ENCODE measurements around the gene SSX4B.
"Not testable (repeated sequence)": the region's sequence is repeated elsewhere in the genome, so short reads cannot be mapped to it uniquely, and the experiment has no call there.

Gene SSX4B, protein sequence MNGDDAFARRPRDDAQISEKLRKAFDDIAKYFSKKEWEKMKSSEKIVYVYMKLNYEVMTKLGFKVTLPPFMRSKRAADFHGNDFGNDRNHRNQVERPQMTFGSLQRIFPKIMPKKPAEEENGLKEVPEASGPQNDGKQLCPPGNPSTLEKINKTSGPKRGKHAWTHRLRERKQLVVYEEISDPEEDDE

GRCh38 chrX:48411860-48412259 is at the start of gene SSX4B:
SSX4B (minus strand) TSS chrX:48411960; CDS start chrX:48411372, 588 bp downstream.
- not testable (repeated sequence) for FAIRE-seq; DNase-seq (ENCODE audit: insufficient read length, low spot score)

DNA sequence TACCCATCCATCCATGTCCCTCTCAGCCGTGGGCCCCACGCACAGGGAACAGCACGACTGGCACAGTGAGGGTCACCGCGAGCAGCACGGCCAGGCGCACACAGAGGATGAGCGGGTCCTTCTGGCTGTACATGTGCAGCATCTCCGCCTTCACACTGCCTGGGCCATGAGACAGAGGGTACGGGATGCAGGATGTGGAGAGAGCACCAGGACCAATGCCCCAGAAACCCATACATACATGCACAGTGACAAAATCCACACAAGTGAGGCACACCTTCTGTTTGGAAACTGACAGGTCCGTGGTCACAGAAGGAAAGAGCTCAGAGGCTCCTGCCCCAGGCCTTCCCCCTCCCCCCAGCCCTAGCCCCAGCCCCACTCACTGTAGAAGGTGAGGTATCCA is 48.8 kb upstream of the SSX4B start:
- DNase-seq (ENCODE audit: insufficient read length, low spot score) (no peak), FAIRE-seq (no peak)

DNA sequence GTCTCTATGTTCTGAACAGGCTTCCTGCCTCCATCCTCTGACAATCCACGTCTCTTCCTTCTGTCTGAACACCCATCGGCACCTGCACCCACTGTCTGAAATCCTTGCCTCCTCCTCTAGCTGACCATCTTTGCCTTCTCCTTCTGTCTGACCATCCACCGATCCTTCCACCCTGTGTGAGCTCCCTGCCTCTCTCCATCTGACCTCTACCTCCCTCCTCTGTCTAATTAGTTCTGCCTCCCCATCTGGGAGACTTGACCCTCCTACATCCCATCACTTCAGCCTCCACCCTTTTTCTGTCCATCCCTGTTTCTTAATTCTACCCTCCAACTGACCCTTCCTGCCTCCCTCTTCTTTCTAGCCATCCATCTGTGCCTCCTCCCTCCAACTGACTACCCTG is 48.3 kb upstream of the SSX4B start:
- no peak for DNase-seq (ENCODE audit: insufficient read length, low spot score)
- no peak for FAIRE-seq

DNA sequence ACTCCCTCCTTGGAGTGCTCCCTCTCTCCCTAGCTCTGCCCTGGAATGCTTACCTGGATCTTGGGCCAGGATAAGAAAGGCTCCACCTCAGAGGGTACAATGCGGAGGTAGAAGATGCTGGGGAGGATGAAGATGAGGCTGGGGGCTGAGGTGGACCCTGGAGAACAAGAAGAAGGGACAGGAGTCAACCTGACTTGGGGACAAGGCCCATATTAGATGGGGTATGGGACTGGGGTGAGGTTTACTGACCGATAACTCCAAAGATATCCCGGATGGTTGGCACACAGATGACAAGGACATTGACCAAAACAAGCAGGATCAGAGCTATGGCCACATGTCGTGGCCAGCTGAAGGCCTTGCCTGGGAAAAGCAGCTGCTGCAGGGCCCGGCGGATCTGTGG is 47.7 kb upstream of the SSX4B start:
- FAIRE-seq (no peak), DNase-seq (ENCODE audit: insufficient read length, low spot score) (no peak)

DNA sequence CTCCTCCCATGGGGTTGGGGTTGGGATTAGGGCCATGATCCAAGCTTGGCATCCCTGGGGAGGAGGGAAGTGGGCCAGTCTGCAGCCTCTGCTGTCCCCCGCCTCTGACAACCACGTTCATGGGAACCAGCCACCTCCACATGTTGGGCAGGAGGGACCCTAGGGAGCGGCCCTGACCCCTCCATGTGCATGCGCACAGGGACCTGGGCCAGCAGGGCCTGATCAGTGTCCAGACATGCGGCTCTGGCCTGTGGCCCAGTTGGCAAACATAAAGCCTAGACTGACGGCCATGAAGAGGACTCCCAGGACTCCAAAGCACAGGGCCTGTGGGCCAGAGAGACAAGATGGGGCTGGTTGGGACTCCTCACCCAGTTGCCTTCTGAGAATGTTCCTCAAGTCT is 47.0 kb upstream of the SSX4B start:
- FAIRE-seq, result no peak

DNA sequence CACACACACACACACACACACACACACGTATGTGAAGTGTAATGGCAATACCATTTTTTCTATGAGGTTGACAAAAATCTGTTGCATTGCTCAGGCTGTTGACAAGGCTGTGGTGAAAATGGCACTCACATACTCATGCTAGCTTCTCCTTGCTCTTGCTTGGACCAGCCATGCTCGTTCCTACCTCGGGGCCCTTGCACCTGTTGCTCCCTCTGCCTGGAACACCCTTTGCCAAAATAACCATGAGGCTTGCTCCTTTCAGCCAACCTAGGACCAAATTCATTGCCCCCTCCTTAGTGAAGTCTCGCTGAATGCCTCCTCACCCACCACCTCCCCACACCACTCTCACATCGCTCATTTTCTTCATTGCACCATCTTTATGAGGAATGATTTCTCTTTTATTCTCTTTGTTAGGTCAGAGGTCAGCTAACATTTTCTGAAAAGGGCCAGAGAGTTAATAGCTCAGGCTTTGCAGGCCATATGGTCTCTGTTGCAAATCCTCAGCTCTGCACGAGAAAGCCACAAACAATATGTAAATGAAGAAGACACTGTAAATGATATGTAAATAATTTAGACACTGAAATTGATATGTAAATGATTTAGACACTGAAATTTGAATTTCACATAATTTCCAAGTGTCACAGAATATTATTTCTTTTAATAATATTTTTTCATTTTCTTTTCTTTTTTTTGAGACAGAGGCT is 45.0 kb upstream of the SSX4B start:
- FAIRE-seq, result no peak
- DNase-seq (ENCODE audit: insufficient read length, low spot score), result no peak

More for the DNA sequence above, 47.0 kb upstream of the SSX4B start:
- no peak for DNase-seq (ENCODE audit: insufficient read length, low spot score)

GRCh38 chrX:48451708-48452107 is 39.9 kb upstream of the SSX4B start:
- no peak for DNase-seq (ENCODE audit: insufficient read length, low spot score)
- FAIRE-seq, result no peak

DNA sequence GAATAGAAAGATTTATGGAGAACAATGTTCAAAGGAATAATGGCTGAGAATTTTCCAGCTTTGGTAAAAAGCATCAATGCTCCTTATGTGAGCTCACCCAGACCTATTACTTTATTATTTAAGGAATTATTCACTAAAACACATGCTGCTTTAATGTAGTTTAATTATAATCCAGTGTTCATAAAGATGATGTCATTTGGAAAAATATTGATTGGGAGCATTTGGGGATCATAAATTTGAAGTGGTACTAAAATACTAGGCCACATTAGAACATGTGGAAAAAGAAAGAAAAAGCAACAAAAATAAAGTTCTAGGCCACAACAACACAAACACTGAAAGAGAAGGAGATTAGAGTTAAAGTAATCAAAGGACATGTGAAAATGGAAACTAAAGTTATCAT is 38.3 kb upstream of the SSX4B start:
- FAIRE-seq, result no peak
- DNase-seq (ENCODE audit: insufficient read length, low spot score), result no peak

GRCh38 chrX:48447201-48447600 is 35.4 kb upstream of the SSX4B start:
- not testable (repeated sequence) for FAIRE-seq; DNase-seq (ENCODE audit: insufficient read length, low spot score)

DNA sequence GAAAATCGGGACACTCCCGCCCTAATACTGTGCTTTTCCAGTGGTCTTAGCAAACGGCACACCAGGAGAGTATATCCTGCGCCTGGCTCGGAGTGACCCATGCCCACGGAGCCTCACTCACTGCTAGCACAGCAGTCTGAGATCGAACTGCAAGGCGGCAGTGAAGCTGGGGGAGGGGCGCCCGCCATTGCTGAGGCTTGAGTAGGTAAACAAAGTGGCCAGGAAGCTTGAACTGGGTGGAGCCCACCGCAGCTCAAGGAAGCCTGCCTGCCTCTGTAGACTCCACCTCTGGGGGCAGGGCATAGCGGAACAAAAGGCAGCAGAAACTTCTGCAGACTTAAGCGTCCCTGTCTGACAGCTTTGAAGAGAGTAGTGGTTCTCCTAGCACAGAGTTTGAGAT is 22.0 kb upstream of the SSX4B start:
- not testable (repeated sequence) for DNase-seq (ENCODE audit: insufficient read length, low spot score); FAIRE-seq

DNA sequence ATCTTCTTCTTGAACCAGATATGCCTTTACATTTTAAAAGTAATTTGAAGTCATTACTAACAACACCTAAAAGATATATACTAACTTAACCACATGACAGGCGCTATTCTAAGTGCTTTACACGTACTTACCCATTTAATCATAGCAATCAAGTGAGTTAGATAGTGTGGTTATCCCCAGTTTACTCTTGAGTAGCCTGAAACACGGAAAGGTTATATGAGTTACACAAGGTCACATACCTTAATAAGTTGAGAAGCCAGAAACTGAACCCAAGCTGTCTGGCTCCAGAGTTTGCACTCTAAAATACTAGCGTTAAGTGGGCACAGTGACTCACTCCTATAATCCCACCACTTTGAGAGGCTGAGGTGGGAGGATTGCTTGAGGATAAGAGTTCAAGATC is 18.4 kb upstream of the SSX4B start:
- not testable (repeated sequence) for FAIRE-seq

GRCh38 chrX:48429606-48430005 is 17.8 kb upstream of the SSX4B start:
- FAIRE-seq; DNase-seq (ENCODE audit: insufficient read length, low spot score): not testable (repeated sequence)

More for the DNA sequence above, 18.4 kb upstream of the SSX4B start:
- not testable (repeated sequence) for DNase-seq (ENCODE audit: insufficient read length, low spot score)

- not testable (repeated sequence) for FAIRE-seq; DNase-seq (ENCODE audit: insufficient read length, low spot score)
Measured at GRCh38 chrX:48427027-48427716, 15.4 kb upstream of the SSX4B start.

DNA sequence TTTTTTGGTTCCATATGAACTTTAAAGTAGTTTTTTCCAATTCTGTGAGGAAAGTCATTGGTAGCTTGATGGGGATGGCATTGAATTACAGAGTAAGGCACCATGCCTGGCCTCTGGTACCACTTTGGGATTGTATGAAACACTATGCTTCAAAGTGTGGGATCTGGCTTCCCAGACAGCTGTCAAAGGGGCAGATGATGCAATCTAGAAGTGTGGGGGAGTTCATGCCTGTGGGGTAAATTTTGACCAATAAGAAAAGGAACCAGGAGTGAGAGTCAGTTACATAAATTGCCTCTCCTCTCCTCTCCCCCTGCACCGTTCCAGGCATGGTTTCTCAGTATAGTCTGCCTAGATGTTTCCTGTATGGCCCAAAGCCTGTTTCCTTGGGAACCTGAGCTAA is 13.9 kb downstream of the SSX4B start:
- not testable (repeated sequence) for FAIRE-seq; DNase-seq (ENCODE audit: insufficient read length, low spot score)

- FAIRE-seq, result not testable (repeated sequence)
Measured at GRCh38 chrX:48396931-48397330, 14.8 kb downstream of the SSX4B start.

DNA sequence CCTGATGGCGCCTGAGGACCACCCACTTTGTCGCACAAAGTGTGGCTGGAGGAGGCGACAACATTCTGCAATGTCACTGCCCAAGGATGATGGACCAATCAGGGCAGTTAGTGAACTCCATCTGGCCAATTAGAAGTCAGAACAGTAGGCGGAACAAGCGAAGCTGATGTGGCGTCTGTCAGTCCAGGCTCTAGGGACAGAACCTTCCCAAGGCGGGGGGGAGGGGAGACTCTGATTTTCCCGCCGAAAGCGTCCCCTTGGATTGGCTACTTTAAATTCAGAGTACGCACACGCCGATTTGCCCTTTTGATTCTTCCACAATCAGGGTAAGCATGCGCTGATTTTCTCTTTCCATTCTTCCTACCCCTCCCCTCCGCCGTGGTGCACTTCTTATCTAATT is 28.5 kb downstream of the SSX4B start, which contains the start of gene SSX4:
Gene SSX4, plus strand, starts transcription at position 301 of the 400 bp plus-strand sequence. CDS start 515 bp downstream, outside the sequence.
- FAIRE-seq, result not testable (repeated sequence)

More at GRCh38 chrX:48396931-48397330, 14.8 kb downstream of the SSX4B start:
- DNase-seq (ENCODE audit: insufficient read length, low spot score), result not testable (repeated sequence)

DNA sequence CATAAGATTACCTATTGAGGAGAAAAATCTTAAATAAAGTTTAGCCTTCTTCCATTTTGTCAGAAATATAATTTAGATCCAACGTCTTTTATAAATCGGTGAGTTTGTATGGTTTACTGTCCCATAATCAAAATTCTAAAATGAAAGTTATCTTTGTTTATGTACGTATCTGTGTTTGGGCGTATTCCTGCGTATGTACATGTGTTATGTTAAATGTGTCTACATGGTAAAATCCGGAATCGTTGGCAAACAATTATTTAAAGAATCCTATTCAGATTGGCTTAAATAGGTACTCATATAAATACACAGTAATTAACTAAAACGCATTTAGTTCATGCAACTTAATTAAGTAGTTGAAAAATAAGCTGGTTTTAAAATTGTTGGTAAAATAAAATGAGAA is 41.4 kb downstream of the SSX4B start:
- FAIRE-seq; DNase-seq (ENCODE audit: insufficient read length, low spot score): not testable (repeated sequence)

More for the DNA sequence above, 28.5 kb downstream of the SSX4B start, which contains the start of gene SSX4:
- not testable (repeated sequence) for DNase-seq (ENCODE audit: insufficient read length, low spot score)

DNA sequence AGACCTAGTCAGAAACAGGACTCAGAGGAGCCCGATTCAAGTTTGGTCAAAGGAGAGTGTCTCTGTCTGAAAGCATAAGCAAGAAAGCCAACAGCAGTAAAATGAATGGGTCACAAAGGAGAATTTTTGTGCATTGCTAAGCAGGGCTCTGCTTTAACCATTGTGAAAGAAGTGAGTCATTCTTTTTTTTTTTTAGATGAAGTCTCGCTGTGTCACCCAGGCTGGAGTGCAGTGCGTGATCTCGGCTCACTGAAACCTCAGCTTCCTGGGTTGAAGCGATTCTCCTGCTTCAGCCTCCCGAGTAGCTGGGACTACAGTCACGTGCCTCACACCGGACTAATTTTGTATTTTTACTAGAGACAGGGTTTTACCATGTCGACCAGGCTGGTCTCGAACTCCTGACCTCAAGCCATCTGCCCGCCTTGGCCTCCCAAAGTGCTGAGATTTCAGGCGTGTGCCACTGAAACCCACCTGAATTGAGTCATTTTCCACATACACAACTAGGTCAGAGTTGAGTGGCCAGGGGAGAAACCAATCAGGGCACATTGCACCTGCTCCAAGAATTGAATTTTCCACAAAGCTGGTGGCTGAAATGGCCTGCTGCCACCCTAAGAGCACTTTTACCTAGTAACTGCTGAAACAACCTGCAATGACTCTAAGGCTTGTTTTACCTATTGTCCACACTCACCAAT is 43.9 kb downstream of the SSX4B start:
- DNase-seq (ENCODE audit: insufficient read length, low spot score); FAIRE-seq: not testable (repeated sequence)

GRCh38 chrX:48359281-48359680 is 52.5 kb downstream of the SSX4B start:
- not testable (repeated sequence) for FAIRE-seq; DNase-seq (ENCODE audit: insufficient read length, low spot score)

DNA sequence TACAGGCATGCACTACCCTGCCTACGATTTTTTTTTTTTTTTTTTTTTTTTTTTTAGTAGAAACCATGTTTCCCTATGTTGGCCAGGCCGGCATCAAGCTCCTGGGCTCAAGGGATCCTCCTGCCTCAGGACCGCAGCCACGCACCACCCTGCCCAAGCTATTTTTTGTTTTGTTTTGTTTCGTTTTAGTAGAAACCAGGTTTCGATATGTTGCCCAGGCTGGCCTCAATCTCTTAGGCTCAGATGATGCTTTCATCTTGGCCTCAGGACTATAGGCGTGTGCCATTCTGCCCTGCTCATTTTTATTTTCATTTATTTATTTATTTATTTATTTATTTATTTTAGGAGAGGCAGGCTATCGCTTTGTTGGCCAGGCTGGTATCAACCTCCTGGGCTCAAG is 54.1 kb downstream of the SSX4B start:
- DNase-seq (ENCODE audit: insufficient read length, low spot score) (no peak), FAIRE-seq (no peak)

Measured in GM19239 (cell line).